ENCODE results near the gene CD46.
A peak's percentile ranks its signal among the peaks of the same experiment; 100 is the strongest.
"Not testable (repeated sequence)": the region's sequence is repeated elsewhere in the genome, so short reads cannot be mapped to it uniquely, and the experiment has no call there.

CD46 gene

GRCh38 chr1:207751790-207752455 is at the start of gene CD46:
CD46 (plus strand) TSS chr1:207752054; CDS start chr1:207752213, 159 bp downstream.
- DNase-seq (ENCODE audit: low read depth): peak; percentile 90

- DNase-seq (ENCODE audit: low read depth): no peak
These were observed 49.5 kb upstream of the CD46 start for GRCh38 chr1:207702317-207702716.

- no peak for DNase-seq (ENCODE audit: low read depth)
These were observed 48.1 kb upstream of the CD46 start for GRCh38 chr1:207703712-207704111.

GRCh38 chr1:207708004-207708403 is 43.9 kb upstream of the CD46 start:
- not testable (repeated sequence) for DNase-seq (ENCODE audit: low read depth)

GRCh38 chr1:207711285-207711684 is 40.6 kb upstream of the CD46 start:
- DNase-seq (ENCODE audit: low read depth): no peak

GRCh38 chr1:207712701-207713100 is 39.2 kb upstream of the CD46 start:
- DNase-seq (ENCODE audit: low read depth): not testable (repeated sequence)

- DNase-seq (ENCODE audit: low read depth): no peak
These were observed 38.3 kb upstream of the CD46 start for GRCh38 chr1:207713529-207713928.

- DNase-seq (ENCODE audit: low read depth): no peak
These were observed 32.6 kb upstream of the CD46 start for GRCh38 chr1:207719234-207719633.

- DNase-seq (ENCODE audit: low read depth): not testable (repeated sequence)
These were observed 23.5 kb upstream of the CD46 start for GRCh38 chr1:207728200-207728858.

GRCh38 chr1:207737503-207738157 is 14.2 kb upstream of the CD46 start:
- not testable (repeated sequence) for DNase-seq (ENCODE audit: low read depth)

GRCh38 chr1:207738158-207738659 is 13.6 kb upstream of the CD46 start:
- peak; percentile 7 for DNase-seq (ENCODE audit: low read depth)

- no peak for DNase-seq (ENCODE audit: low read depth)
These were observed 11.6 kb upstream of the CD46 start for GRCh38 chr1:207740207-207740606.

- DNase-seq (ENCODE audit: low read depth): no peak
These were observed 8.9 kb upstream of the CD46 start for GRCh38 chr1:207742850-207743555.

GRCh38 chr1:207744000-207744534 is 7.8 kb upstream of the CD46 start:
- DNase-seq (ENCODE audit: low read depth): no peak

GRCh38 chr1:207745285-207745684 is 6.6 kb upstream of the CD46 start:
- DNase-seq (ENCODE audit: low read depth): no peak

- no peak for DNase-seq (ENCODE audit: low read depth)
These were observed 5.8 kb upstream of the CD46 start for GRCh38 chr1:207745839-207746767.

GRCh38 chr1:207747627-207748492 is 4.0 kb upstream of the CD46 start:
- no peak for DNase-seq (ENCODE audit: low read depth)

GRCh38 chr1:207748737-207749528 is 2.9 kb upstream of the CD46 start:
- DNase-seq (ENCODE audit: low read depth): no peak

GRCh38 chr1:207750631-207751305 is 1.1 kb upstream of the CD46 start:
- DNase-seq (ENCODE audit: low read depth): no peak
